GM18907 (cell line): Measurements from ENCODE around the gene RTBDN.
A peak's percentile ranks its signal among the peaks of the same experiment; 100 is the strongest.

Experiments
- ATAC-seq: cut with Tn5 transposase; IDR thresholded peaks from one replicate; pipeline ENCODE4 v1.9.1; 2021; ENCODE audit warnings: mild to moderate bottlenecking, moderate library complexity; ENCODE audit not compliant: unreplicated experiment

Gene RTBDN

DNA sequence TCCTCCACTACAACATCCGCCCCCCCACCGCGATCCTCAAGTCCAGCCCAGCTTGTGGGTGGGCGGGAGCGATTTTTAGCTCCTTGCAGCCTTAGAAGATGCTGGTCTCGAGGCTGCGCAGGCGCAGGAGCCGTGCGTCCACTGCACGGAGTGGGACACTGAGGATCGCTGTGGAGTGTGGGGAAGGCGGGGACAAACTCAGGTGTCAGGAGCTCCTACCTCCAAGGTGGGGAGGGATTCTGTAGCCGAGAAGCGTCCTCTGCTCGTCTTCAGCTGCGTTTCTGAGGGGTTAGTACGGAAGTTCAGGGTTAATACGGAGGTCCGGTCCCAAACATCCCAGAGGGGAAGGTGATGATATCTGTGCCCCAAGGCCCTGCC is at the start of gene RTBDN:
Gene RTBDN, minus strand, starts transcription at position 14 of the 378 bp plus-strand sequence. CDS start 4,600 bp downstream, outside the sequence.
- ATAC-seq: no peak

DNA sequence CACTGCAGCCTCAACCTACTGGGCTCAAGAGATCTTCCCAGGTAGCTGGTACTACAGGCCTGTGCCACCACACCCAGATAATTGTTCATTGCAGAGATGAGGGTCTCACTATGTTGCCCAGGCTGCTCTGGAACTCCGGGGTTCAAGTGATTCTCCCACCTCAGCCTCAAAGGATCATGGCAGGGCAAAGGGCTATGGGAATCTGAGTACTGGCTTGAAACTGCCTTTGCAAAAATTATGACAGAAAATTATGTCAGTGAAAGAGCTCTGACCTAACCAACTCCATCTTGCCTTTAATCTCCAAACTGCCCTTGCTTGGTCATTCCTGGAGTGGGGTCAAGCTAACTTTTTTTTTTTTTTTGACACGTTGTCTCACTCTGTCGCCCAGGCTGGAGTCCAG is 48.2 kb upstream of the RTBDN start:
- ATAC-seq: no peak

DNA sequence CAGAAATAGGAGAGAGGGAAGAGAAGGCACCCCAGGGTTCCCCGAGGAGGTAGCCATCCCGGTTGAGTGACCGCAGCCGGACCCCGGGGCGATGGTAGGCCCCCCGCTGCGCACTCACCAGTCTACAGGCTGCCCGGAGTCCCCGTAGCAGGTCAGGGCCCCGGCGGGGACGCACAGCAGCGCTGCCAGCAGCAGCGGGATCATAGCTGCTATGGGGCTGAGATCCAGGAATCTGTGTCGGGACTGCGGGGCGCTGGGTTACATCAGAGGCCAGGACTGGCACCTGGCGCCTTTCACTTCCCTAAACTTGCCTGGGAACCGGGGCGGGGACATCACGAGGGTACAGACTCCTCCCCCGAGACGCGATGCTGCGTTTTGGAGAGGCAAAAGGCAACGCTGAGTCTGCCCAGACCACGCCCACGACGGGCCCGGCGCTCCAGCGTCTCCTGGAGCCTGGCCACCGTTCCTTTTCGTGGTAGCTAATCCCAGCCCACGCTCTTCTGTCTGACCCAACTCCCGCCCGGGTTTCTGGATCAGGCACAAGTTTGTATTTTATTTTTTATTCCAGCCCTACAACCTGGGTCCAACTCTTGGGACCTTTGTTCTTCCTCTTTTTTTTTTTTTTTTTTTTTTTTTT is 46.9 kb upstream of the RTBDN start, which contains the start of gene DNASE2:
Gene DNASE2, minus strand, starts transcription at position 278 of the 637 bp plus-strand sequence. Its CDS starts 74 bp downstream, at position 204.
- peak; percentile 84 for ATAC-seq

DNA sequence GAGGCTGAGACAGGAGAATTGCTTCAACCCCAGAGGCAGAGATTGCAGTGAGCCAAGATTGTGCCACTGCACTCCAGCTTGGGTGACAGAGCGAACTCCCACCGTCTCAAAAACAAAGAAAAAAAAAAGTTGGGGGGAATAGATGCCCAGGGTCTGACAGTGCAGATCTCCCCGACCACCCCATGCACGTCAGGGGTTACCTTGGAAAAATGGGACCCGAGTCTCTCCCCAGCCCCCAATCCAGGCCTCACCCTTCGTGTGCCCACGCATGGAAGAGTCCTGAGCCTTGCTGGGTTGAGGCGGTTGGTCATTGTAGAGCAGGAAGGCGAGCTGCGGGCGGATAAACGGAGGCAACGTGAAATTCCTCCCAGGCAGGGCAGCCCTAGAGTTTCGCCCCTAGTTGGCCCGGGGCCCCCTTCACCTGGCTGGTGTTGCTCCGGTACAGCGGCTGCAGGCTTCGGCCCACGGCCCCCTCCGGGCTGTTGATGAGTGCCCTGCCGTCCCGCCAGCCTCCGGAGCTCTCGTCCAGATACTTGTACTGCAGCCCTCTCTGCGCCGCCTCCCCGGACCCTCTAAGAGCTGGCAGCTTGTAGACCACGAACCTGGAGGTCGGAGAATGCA is 46.3 kb upstream of the RTBDN start:
- peak; percentile 17 for ATAC-seq

DNA sequence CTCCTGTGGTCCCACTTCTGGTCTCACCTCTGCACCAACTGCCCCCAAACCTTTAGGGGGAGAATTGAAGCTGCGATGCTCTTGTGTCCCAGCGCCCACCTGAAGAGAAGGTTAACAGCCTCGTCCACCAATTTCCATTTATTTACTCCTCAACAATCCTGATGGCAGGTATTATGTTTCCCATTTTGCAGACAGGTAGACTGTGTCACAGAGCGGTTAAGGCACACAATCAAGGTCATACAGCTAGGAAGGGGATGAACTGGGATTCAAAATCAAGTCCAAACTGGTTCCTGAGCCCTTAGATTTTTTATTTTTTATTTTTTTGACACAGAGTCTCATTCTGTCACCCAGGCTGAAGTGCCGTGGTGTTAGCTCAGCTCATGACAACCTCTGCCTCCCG is 40.7 kb upstream of the RTBDN start:
- no peak for ATAC-seq

DNA sequence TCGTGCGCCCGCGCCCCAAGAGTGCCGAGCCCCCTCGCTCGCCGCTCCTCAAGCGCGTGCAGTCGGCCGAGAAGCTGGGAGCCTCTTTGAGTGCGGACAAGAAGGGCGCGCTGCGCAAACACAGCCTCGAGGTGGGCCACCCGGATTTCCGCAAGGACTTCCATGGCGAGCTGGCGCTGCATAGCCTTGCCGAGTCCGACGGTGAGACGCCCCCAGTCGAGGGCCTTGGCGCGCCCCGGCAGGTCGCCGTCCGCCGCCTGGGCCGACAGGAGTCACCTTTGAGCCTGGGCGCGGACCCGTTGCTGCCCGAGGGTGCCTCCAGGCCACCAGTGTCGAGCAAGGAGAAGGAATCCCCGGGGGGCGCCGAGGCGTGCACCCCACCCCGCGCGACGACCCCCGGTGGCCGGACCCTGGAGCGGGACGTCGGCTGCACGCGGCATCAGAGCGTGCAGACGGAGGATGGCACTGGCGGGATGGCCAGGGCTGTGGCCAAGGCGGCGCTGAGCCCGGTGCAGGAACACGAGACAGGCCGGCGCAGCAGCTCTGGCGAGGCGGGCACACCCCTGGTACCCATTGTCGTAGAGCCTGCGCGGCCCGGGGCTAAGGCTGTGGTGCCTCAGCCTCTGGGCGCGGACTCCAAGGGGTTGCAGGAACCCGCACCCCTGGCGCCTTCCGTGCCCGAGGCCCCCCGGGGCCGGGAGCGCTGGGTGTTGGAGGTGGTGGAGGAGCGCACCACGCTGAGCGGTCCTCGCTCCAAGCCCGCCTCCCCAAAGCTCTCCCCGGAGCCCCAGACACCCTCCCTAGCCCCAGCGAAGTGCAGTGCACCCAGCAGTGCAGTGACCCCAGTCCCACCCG is 39.7 kb upstream of the RTBDN start:
- no peak for ATAC-seq

DNA sequence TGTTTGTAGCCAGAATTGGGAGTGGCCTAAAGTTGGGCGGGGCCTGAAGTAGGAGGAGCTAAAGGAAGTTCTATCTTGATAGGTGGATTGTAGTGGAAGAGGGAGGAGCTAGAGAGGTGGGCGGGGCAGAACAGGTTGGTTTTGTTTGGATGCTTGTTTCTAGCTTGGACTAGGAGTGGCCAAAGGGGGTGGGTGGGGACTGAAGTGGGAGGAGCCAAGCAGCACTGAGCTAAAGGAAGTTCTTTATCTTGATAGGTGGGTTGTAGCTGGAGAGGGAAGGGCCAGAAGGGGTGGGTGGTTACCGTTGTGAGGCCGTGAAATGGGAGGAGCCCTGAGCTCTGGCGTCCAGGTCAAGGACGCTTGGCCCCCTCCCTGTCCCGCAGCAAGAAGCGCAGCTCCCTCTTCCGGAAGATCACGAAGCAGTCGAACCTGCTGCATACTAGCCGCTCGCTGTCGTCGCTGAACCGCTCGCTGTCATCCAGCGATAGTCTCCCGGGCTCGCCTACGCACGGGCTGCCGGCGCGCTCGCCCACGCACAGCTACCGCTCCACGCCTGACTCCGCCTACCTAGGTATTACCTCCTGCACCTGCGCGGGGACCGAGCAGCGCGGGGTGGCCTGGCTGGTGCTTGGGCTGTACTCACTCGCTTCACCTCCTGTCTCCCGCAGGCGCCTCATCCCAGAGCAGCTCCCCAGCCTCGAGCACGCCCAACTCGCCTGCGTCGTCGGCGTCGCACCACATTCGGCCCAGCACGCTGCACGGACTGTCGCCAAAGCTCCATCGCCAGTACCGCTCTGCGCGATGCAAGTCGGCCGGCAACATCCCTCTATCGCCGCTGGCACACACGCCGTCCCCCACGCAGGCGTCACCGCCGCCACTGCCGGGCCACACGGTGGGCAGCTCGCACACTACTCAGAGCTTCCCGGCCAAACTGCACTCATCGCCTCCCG is 38.8 kb upstream of the RTBDN start:
- ATAC-seq: no peak

DNA sequence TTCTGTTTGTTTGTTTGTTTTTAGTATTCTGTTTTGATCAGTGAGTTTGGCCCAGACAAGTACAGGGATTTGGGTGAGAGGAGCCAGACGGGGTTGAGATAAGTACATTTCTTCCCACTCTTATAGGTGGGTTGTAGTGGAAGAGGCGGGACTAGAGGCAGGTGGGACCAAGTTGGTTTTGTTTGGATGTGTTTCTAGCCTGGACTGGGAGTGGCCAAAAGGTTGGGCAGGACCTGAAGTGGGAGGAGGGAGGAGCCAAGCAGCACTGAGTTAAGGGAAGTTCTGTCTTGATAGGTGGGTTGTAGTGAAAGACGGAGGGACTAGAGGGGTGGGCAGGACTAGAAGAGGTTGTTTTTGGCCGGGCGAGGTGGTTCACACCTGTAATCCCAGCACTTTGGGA is 37.9 kb upstream of the RTBDN start:
- ATAC-seq: no peak

DNA sequence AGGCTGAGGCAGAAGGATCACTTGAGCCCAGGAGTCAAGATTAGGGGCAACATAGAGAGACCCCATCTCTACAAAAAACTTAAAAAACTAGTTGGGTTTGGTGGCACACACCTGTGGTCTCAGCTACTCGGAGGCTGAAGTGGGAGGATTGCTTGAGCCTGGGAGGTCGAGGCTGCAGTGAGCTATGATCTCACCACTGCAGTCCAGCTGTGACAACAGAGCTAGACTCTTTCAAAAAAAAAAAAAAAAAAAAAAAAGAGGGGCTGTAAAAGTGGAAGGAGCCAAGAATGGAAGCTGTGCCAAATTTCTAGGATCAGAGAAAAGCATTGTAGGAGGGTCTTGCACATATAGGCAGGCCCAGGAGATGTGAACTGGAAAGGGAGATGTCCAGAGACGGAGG is 37.3 kb upstream of the RTBDN start:
- no peak for ATAC-seq

DNA sequence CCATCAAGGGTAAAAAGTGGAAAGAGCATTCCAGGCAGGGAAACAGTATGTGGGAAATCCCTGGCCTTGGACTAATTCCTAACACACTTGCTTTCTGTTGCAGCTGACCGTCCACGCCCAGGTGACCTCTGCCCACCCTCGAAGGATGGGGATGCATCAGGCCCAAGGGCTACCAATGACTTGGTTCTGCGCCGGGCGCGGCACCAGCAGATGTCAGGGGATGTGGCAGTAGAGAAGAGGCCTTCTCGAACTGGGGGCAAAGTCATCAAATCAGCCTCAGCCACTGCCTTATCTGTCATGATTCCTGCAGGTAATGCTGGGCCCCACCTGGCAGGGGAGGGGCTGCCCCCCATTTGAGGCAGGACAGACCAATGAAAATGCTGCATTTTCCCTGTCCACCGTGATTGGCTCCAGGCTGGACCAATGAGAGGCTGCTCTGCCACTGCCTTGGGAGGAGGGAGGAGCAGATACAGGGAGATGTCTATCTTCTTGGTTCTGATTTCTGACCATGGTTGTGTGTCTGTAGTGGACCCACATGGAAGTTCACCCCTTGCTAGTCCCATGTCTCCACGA is 34.2 kb upstream of the RTBDN start:
- no peak for ATAC-seq

DNA sequence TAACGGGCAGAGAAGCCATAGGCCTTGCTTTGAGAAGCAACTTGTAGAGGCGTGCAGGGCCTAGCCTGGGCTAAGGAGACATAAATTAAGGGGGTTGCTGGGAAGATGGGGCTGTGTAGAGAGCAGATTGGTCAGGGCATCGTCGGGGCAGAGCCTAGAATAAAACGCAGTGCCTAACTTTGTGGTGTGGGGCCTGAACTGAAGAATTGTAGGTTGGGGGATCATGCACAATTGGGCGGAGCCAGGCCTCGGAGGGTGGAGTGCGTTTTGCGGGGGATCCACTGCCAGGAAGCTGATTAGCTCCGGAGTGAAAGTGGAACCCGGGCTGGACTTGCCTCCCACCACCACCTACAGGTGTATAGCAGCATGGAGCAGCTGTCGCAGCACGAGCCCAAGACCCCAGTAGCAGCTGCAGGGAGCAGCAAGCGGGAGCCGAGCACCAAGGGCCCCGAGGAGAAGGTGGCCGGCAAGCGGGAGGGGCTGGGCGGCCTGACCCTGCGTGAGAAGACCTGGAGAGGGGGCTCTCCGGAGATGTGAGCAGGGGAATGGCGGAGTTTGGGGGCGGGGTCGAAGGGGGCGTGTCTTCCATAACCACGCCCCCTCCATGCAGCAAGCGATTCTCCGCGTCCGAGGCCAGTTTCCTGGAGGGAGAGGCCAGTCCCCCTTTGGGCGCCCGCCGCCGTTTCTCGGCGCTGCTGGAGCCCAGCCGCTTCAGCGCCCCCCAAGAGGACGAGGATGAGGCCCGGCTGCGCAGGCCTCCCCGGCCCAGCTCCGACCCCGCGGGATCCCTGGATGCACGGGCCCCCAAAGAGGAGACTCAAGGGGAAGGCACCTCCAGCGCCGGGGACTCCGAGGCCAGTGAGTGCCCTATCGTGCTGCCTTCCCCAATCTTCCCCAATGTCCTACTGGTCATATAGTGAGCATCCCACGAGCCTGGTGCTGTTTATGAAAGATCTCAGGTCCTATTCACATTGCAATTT is 33.0 kb upstream of the RTBDN start:
- peak; percentile 62 for ATAC-seq

DNA sequence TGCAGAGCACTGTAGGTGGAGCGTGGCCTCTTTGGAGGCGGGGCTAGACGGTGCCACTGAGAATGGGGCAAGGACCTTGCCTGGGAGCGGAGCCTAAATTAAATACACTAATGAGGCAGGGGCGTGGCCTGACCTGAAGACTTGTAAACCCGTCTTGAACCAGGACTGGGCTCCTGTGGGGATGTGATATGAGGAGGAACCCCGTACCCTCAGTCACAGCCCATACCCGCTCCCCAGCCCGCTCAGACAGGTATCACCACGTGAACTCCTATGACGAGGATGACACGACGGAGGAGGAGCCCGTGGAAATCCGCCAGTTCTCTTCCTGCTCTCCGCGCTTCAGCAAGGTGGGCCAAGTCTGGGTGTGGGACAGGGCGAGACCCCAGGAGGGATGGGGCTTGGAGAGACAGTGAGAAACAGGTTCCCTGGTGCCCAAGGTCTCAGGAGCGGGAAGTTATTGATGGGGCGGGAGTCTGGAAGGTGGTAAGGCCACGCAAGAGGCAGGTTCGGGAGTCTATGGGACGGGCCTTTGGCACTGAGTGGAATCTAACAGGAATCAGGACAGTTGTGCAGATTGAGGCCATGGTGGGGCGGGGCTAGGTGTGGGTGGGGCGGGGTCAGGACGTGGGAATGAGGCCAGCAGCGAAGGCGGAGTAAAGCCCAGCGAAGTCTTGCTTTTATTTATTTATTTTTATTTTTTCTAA is 32.2 kb upstream of the RTBDN start:
- ATAC-seq: no peak

DNA sequence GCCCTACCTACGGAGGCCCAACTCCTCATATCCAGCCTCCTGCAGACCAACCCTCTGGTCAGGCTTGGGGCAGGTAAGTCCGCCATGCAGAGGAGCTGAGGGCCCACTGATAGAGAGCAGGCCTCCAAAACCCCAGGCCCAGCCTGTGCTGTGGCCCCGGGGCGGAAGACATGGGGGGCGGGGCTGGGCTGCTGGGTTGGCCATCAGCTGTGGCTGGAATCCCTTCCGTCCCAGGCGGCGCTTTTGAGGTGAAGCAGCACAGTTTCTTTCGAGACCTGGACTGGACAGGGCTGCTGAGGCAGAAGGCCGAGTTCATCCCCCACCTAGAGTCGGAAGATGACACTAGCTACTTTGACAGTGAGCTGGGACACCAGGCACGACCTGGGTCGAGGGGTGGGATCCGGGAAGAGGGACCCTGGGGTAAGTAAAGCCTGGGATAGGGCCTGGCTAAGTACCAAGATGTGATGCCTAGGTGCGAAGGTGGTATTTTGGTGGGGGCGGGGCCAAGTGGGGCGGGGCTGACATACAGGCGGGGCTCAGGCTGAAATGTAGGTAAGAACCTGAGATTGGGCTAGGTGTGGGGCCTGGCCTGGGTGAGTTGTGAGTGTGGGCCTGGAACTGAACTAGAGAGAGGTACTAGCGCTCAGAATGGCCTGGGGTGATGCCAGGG is 31.5 kb upstream of the RTBDN start:
- no peak for ATAC-seq

DNA sequence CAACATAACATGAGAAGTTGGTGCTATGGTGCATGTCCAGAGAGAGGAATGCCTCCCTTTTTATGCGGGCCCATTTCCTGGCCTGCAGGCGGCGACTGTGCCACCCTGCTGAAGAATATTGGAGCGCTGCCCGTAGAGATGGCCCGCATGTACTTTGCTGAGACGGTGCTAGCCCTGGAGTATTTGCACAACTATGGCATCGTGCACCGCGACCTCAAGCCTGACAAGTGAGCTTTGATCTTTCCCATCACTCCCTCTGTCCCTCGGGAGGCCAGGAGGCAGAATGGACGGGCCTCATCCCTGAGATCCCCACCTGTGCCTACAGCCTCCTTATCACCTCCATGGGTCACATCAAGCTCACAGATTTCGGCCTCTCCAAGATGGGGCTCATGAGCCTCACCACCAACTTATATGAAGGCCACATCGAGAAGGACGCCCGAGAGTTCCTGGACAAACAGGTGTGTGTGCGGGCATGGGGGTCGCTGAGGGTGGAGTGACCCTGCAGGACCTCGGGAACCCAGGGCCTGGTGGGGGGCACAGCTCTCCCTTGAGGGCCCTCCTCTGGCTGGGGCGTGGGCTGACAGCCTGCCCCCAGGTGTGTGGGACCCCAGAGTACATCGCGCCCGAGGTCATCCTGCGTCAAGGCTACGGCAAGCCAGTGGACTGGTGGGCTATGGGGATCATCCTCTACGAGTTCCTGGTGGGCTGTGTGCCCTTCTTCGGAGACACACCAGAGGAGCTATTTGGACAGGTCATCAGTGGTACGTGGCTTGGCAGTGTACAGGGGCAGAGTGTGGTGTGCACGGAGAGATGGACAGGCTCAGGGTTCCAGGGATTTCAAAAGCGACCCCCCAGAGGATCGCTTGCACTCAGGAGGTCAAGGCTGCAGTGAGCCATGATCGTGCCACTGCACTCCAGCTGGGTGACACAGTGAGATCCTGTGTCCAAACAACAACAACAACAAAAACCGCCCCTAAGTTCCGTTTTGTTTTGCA is 30.6 kb upstream of the RTBDN start:
- ATAC-seq: no peak

DNA sequence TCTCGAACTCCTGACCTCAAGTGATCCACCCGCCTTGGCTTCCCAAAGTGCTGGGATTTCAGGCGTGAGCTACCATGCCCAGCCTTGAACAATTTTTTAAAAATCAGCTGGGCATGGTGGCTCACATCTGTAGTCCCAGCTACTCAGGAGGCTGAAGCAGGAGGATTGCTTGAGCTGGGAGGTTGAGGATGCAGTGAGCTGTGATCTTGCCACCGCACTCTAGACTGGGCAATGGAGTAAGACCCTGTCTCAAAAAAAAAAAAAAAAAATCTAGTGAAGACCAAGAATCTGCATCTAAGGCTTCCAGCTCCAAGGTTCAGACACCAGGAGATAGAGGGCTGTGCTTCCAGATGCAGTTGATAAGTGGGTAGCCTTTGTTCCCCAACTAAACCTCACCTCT is 29.8 kb upstream of the RTBDN start:
- no peak for ATAC-seq

DNA sequence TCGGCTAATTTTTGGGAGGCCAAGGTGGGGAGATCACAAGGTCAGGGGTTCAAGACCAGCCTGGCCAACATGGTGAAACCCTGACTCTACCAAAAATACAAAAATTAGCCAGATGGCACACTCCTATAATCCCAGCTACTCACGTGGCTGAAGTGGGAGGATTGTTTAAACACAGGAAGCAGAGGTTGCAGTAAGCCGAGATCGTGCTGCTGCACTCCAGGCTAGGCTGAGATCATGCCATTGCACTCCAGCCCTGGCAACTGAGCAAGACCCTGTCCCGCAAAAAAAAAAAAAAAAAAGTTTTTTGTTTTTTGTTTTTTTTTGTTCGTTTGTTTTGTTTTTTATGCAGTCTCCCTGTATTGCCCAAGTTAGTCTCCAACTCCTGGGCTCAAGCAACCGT is 25.2 kb upstream of the RTBDN start:
- ATAC-seq: no peak
